Measurements from ENCODE around the gene TUBD1. TPM values are rescaled to one million over a fixed set of nuclear protein-coding genes. Genes with fewer than 3 reads are reported as not detected.

The TUBD1 gene
- total RNA-seq, 2 experiments from 2014 or later, result 7.3 to 9.4 TPM

GRCh38 chr17:59899099-59899498 lies 6.4 kb upstream of the TUBD1 start:
- POLR2A ChIA-PET, result no interaction called here
- Histone ChIP-seq H3K4me1 (ENCODE audit: insufficient read depth, low read length) (peaks cover 34% of the 10 kb centered on the region), H3K27me3 (ENCODE audit: control insufficient read depth in 1 of 2, insufficient read depth in 2 of 2, low read length in 2 of 2) (no peaks in the 10 kb centered on the region), H3K4me3 (ENCODE audit: low read length) (no peak overlapping the region), H3K9me3 (ENCODE audit: control insufficient read depth in 1 of 2, insufficient read depth in 1 of 2, low read length in 2 of 2) (no peaks in the 10 kb centered on the region), H3K36me3 (ENCODE audit: insufficient read depth, low read length) (peaks cover 7% of the 10 kb centered on the region), H3K27ac (ENCODE audit: low read depth in 1 of 2, low read length in 2 of 2) (no peak overlapping the region)
- H3K36me3 Mint-ChIP-seq (ENCODE audit: low read depth), result peaks cover 23% of the 10 kb centered on the region
- H3K27ac Mint-ChIP-seq, result peak overlapping the region; percentile 79
- DNase-seq (no peak), ATAC-seq (ENCODE audit: poor library complexity) (peak; percentile 93)
- intact Hi-C loops (cut with DNase I, micrococcal nuclease), result no loop called here
- H3K27me3 Mint-ChIP-seq, result no peaks in the 10 kb centered on the region
- H3K4me1 Mint-ChIP-seq (ENCODE audit: low read depth), result peaks cover 52% of the 10 kb centered on the region
- TF ChIP-seq CTCF (IDR thresholded peaks at IDR 0.05), result peak; percentile 35
- H3K4me3 Mint-ChIP-seq, result peak overlapping the region; percentile 62
- CTCF ChIA-PET, result no interaction called here
- H3K9me3 Mint-ChIP-seq, result no peaks in the 10 kb centered on the region

GRCh38 chr17:59897090-59897489 lies 4.3 kb upstream of the TUBD1 start:
- peaks cover 62% of the 10 kb centered on the region for H3K4me1 Mint-ChIP-seq (ENCODE audit: low read depth)
- ATAC-seq (ENCODE audit: poor library complexity), result no peak
- peaks cover 43% of the 10 kb centered on the region for H3K36me3 Mint-ChIP-seq (ENCODE audit: low read depth)
- POLR2A ChIA-PET, result no interaction called here
- no peaks in the 10 kb centered on the region for H3K27me3 Mint-ChIP-seq
- Histone ChIP-seq H3K9me3 (ENCODE audit: control insufficient read depth in 1 of 2, insufficient read depth in 1 of 2, low read length in 2 of 2) (no peaks in the 10 kb centered on the region), H3K27me3 (ENCODE audit: control insufficient read depth in 1 of 2, insufficient read depth in 2 of 2, low read length in 2 of 2) (no peaks in the 10 kb centered on the region), H3K27ac (ENCODE audit: low read depth in 1 of 2, low read length in 2 of 2) (no peak overlapping the region), H3K36me3 (ENCODE audit: insufficient read depth, low read length) (peaks cover 4% of the 10 kb centered on the region), H3K4me1 (ENCODE audit: insufficient read depth, low read length) (peaks cover 38% of the 10 kb centered on the region), H3K4me3 (ENCODE audit: low read length) (no peak overlapping the region)
- no peak for DNase-seq
- TF ChIP-seq CTCF (IDR thresholded peaks at IDR 0.05), result no peak
- CTCF ChIA-PET, result no interaction called here
- intact Hi-C loops (cut with DNase I, micrococcal nuclease), result no loop called here
- H3K9me3 Mint-ChIP-seq, result no peaks in the 10 kb centered on the region
- no peak overlapping the region for H3K4me3 Mint-ChIP-seq
- no peak overlapping the region for H3K27ac Mint-ChIP-seq

- Mint-ChIP-seq H3K9me3 (no peaks in the 10 kb centered on the region), H3K36me3 (ENCODE audit: low read depth) (peaks cover 47% of the 10 kb centered on the region), H3K4me1 (ENCODE audit: low read depth) (peaks cover 62% of the 10 kb centered on the region), H3K4me3 (peak overlapping the region; percentile 98), H3K27me3 (no peaks in the 10 kb centered on the region), H3K27ac (peak overlapping the region; percentile 94)
- ChIA-PET POLR2A (interaction anchor here (0.7 to 3.2 kb wide), 15 partner anchors 15 to 1543 kb away, joined by 3 to 35 read pairs (median 6); partner anchors contain the start of genes CLTC, DHX40, PTRH2 and RNFT1), CTCF (interaction anchor here (1.9 kb wide), 1 partner anchor 140 kb away, joined by 6 read pairs; no protein-coding TSS in a partner anchor)
- ATAC-seq (ENCODE audit: poor library complexity), result peak; percentile 13
- Histone ChIP-seq H3K36me3 (ENCODE audit: insufficient read depth, low read length) (peaks cover 9% of the 10 kb centered on the region), H3K4me1 (ENCODE audit: insufficient read depth, low read length) (peaks cover 47% of the 10 kb centered on the region), H3K27ac (ENCODE audit: low read depth in 1 of 2, low read length in 2 of 2) (peak overlapping the region; percentile 84 to 94), H3K27me3 (ENCODE audit: control insufficient read depth in 1 of 2, insufficient read depth in 2 of 2, low read length in 2 of 2) (no peaks in the 10 kb centered on the region), H3K4me3 (ENCODE audit: low read length) (peak overlapping the region; percentile 79), H3K9me3 (ENCODE audit: control insufficient read depth in 1 of 2, insufficient read depth in 1 of 2, low read length in 2 of 2) (no peaks in the 10 kb centered on the region)
- peak in 1 of 14 experiments; percentile 33 for DNase-seq
- intact Hi-C loops (cut with DNase I, micrococcal nuclease), result loop anchor here (5.0 kb wide), 5 partner anchors 56 to 786 kb away; partner anchors contain the start of genes CLTC (in 1 of the 2), RNFT1 (in 1 of the 2), TRIM37 (in 1 of the 2) and USP32 (in 1 of the 2)
- TF ChIP-seq CTCF (IDR thresholded peaks at IDR 0.05), result no peak
Measured at GRCh38 chr17:59893676-59894100, 945 bp upstream of the TUBD1 start.
